WTC11 (cell line): ENCODE data around the gene CACNA1B.

ENCODE experiments used
- GABPB1 ChIP-seq: sonication (generic); formaldehyde crosslinking; IDR thresholded peaks from 2 replicates; pipeline ENCODE4 v1.8.1; 2023; ENCODE audit warnings: mild to moderate bottlenecking, missing genetic modification reagents
- JUN ChIP-seq: sonication (generic); formaldehyde crosslinking; IDR thresholded peaks from 2 replicates; pipeline ENCODE4 v1.8.0; 2023; ENCODE audit warnings: mild to moderate bottlenecking, missing genetic modification reagents
- MXD4 ChIP-seq: fragments of 250-450 bp; sonication (Bioruptor Pico); IDR thresholded peaks from 2 replicates; pipeline ENCODE4 v1.8.0; 2021; ENCODE audit warnings: mild to moderate bottlenecking, moderate library complexity, borderline replicate concordance
- NR2C2 ChIP-seq: sonication (generic); formaldehyde crosslinking; IDR thresholded peaks from 2 replicates; pipeline ENCODE4 v1.8.0; 2022; ENCODE audit warnings: mild to moderate bottlenecking, missing genetic modification reagents
- TF ChIP-seq, protein P1 (sequence below): fragments of 200-600 bp; IDR thresholded peaks from 2 replicates; pipeline ENCODE4 v1.8.0; 2022; ENCODE audit warnings: antibody characterized with exemption
- TF ChIP-seq, protein P2 (sequence below): fragments of 250-450 bp; sonication (Bioruptor Pico); conservative IDR thresholded peaks from 2 replicates; pipeline ENCODE4 v1.9.0; 2021; ENCODE audit warnings: mild to moderate bottlenecking
- TF ChIP-seq, protein P3 (sequence below): sonication (generic); formaldehyde crosslinking; IDR thresholded peaks from 2 replicates; pipeline ENCODE4 v1.8.1; 2023; ENCODE audit warnings: mild to moderate bottlenecking, missing genetic modification reagents, borderline replicate concordance
- TF ChIP-seq, protein P4 (sequence below): sonication (generic); formaldehyde crosslinking; IDR thresholded peaks from 2 replicates; pipeline ENCODE4 v1.8.1; 2023; ENCODE audit warnings: mild to moderate bottlenecking, missing genetic modification reagents, moderate library complexity
- TF ChIP-seq, protein P5 (sequence below): sonication (generic); formaldehyde crosslinking; IDR thresholded peaks from 2 replicates; pipeline ENCODE4 v1.8.0; 2022; ENCODE audit warnings: mild to moderate bottlenecking, missing genetic modification reagents
- TF ChIP-seq, protein P6 (sequence below): sonication (generic); formaldehyde crosslinking; IDR thresholded peaks from 2 replicates; pipeline ENCODE4 v1.8.1; 2023; ENCODE audit warnings: mild to moderate bottlenecking, missing genetic modification reagents
- TF ChIP-seq, protein P7 (sequence below): sonication (generic); formaldehyde crosslinking; IDR thresholded peaks from 2 replicates; pipeline ENCODE4 v1.8.1; 2022; ENCODE audit warnings: low read depth, missing genetic modification reagents, borderline replicate concordance

DNA sequence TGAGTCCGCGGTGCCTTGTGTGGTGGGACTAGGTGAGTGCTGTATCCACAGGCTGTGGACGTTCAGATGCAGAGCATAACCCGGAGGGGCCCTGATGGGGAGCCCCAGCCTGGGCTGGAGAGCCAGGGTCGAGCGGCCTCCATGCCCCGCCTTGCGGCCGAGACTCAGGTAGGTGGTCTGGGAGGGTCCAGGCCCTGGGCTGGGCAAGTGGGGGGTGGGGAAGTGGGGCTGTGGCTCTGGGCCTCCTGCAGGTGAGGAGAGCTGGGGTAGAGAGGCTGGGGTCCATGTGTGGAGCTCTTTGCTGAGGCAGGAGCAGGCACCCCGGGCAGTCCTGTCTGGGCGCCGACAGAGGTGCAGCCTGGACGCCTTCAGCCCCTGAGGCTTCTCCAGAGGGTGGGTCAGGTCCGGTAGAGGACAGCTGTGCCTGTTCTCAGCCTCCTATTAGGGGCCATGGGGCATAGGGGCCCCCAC lies 241.1 kb downstream of the CACNA1B start:
- TF ChIP-seq, protein P1, sequence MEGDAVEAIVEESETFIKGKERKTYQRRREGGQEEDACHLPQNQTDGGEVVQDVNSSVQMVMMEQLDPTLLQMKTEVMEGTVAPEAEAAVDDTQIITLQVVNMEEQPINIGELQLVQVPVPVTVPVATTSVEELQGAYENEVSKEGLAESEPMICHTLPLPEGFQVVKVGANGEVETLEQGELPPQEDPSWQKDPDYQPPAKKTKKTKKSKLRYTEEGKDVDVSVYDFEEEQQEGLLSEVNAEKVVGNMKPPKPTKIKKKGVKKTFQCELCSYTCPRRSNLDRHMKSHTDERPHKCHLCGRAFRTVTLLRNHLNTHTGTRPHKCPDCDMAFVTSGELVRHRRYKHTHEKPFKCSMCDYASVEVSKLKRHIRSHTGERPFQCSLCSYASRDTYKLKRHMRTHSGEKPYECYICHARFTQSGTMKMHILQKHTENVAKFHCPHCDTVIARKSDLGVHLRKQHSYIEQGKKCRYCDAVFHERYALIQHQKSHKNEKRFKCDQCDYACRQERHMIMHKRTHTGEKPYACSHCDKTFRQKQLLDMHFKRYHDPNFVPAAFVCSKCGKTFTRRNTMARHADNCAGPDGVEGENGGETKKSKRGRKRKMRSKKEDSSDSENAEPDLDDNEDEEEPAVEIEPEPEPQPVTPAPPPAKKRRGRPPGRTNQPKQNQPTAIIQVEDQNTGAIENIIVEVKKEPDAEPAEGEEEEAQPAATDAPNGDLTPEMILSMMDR: no peak
- TF ChIP-seq, protein P2, sequence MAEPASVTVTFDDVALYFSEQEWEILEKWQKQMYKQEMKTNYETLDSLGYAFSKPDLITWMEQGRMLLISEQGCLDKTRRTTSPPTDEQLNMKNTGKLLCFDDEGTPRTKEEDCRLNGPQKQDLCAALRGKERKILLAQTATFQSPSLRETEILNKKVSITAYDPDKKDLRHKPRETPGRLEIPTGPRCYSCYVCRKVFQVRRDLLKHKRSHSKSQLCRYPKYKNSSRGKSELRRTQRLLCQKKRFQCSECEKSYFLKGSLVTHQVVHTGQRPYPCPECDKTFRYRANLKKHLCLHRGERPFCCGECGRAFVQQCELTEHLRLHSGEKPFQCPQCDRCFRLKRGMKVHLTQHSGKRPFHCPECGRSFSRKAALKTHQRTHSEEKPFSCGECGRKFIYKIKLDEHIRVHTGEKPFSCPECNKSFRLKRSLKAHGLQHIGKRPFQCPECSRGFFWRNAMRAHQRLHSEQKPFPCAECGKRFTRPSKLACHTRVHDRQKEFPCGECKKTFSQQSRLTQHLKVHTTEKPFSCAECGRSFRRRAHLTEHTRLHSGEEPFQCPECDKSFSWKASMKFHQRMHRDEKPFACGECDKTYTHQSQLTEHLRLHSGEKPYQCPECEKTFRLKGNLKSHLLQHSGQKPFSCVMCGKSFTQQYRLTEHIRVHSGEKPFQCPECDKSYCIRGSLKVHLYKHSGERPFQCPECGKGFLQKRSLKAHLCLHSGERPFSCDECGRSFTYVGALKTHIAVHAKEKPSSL (CRISPR knock-in tag): no peak
- TF ChIP-seq, protein P3, sequence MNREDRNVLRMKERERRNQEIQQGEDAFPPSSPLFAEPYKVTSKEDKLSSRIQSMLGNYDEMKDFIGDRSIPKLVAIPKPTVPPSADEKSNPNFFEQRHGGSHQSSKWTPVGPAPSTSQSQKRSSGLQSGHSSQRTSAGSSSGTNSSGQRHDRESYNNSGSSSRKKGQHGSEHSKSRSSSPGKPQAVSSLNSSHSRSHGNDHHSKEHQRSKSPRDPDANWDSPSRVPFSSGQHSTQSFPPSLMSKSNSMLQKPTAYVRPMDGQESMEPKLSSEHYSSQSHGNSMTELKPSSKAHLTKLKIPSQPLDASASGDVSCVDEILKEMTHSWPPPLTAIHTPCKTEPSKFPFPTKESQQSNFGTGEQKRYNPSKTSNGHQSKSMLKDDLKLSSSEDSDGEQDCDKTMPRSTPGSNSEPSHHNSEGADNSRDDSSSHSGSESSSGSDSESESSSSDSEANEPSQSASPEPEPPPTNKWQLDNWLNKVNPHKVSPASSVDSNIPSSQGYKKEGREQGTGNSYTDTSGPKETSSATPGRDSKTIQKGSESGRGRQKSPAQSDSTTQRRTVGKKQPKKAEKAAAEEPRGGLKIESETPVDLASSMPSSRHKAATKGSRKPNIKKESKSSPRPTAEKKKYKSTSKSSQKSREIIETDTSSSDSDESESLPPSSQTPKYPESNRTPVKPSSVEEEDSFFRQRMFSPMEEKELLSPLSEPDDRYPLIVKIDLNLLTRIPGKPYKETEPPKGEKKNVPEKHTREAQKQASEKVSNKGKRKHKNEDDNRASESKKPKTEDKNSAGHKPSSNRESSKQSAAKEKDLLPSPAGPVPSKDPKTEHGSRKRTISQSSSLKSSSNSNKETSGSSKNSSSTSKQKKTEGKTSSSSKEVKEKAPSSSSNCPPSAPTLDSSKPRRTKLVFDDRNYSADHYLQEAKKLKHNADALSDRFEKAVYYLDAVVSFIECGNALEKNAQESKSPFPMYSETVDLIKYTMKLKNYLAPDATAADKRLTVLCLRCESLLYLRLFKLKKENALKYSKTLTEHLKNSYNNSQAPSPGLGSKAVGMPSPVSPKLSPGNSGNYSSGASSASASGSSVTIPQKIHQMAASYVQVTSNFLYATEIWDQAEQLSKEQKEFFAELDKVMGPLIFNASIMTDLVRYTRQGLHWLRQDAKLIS (CRISPR knock-in tag): no peak
- TF ChIP-seq, protein P4, sequence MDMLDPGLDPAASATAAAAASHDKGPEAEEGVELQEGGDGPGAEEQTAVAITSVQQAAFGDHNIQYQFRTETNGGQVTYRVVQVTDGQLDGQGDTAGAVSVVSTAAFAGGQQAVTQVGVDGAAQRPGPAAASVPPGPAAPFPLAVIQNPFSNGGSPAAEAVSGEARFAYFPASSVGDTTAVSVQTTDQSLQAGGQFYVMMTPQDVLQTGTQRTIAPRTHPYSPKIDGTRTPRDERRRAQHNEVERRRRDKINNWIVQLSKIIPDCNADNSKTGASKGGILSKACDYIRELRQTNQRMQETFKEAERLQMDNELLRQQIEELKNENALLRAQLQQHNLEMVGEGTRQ: no peak
- TF ChIP-seq, protein P5, sequence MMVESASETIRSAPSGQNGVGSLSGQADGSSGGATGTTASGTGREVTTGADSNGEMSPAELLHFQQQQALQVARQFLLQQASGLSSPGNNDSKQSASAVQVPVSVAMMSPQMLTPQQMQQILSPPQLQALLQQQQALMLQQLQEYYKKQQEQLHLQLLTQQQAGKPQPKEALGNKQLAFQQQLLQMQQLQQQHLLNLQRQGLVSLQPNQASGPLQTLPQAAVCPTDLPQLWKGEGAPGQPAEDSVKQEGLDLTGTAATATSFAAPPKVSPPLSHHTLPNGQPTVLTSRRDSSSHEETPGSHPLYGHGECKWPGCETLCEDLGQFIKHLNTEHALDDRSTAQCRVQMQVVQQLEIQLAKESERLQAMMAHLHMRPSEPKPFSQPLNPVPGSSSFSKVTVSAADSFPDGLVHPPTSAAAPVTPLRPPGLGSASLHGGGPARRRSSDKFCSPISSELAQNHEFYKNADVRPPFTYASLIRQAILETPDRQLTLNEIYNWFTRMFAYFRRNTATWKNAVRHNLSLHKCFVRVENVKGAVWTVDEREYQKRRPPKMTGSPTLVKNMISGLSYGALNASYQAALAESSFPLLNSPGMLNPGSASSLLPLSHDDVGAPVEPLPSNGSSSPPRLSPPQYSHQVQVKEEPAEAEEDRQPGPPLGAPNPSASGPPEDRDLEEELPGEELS: no peak
- no peak for TF ChIP-seq JUN (CRISPR knock-in tag)
- no peak for TF ChIP-seq NR2C2 (CRISPR knock-in tag)
- TF ChIP-seq MXD4 (CRISPR knock-in tag): no peak
- no peak for TF ChIP-seq GABPB1 (CRISPR knock-in tag)
- TF ChIP-seq, protein P6, sequence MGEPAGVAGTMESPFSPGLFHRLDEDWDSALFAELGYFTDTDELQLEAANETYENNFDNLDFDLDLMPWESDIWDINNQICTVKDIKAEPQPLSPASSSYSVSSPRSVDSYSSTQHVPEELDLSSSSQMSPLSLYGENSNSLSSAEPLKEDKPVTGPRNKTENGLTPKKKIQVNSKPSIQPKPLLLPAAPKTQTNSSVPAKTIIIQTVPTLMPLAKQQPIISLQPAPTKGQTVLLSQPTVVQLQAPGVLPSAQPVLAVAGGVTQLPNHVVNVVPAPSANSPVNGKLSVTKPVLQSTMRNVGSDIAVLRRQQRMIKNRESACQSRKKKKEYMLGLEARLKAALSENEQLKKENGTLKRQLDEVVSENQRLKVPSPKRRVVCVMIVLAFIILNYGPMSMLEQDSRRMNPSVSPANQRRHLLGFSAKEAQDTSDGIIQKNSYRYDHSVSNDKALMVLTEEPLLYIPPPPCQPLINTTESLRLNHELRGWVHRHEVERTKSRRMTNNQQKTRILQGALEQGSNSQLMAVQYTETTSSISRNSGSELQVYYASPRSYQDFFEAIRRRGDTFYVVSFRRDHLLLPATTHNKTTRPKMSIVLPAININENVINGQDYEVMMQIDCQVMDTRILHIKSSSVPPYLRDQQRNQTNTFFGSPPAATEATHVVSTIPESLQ (CRISPR knock-in tag): no peak
- TF ChIP-seq, protein P7, sequence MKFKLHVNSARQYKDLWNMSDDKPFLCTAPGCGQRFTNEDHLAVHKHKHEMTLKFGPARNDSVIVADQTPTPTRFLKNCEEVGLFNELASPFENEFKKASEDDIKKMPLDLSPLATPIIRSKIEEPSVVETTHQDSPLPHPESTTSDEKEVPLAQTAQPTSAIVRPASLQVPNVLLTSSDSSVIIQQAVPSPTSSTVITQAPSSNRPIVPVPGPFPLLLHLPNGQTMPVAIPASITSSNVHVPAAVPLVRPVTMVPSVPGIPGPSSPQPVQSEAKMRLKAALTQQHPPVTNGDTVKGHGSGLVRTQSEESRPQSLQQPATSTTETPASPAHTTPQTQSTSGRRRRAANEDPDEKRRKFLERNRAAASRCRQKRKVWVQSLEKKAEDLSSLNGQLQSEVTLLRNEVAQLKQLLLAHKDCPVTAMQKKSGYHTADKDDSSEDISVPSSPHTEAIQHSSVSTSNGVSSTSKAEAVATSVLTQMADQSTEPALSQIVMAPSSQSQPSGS: no peak
